IPS-20b (cell line): Measurements from ENCODE around the gene CIC.
A peak's percentile ranks its signal among the peaks of the same experiment; 100 is the strongest.

Source experiments
- H3K27ac ChIP-seq: one replicate; pipeline ENCODE4 v1.5.1; 2013; ENCODE audit warnings: low read length
- H3K27me3 ChIP-seq: 2 replicates; pipeline ENCODE4 v1.6.1; 2013; ENCODE audit warnings: mild to moderate bottlenecking, low read length, inconsistent platforms; ENCODE audit not compliant: insufficient read depth
- H3K36me3 ChIP-seq: 2 replicates; pipeline ENCODE4 v1.6.1; 2013; ENCODE audit warnings: low read depth, mild to moderate bottlenecking, inconsistent platforms, low read length, moderate library complexity; ENCODE audit not compliant: insufficient read depth
- H3K4me1 ChIP-seq: 2 replicates; pipeline ENCODE4 v1.6.1; 2013; ENCODE audit warnings: mild to moderate bottlenecking, control low read depth, inconsistent platforms, low read length, moderate library complexity; ENCODE audit not compliant: insufficient read depth
- H3K4me3 ChIP-seq: 2 replicates; pipeline ENCODE4 v1.5.1; 2013; ENCODE audit warnings: mild to moderate bottlenecking, low read length, inconsistent platforms
- H3K9ac ChIP-seq: 2 replicates; pipeline ENCODE4 v1.6.1; 2013; ENCODE audit warnings: low read depth, mild to moderate bottlenecking, inconsistent platforms, low read length, moderate library complexity
- H3K9me3 ChIP-seq: 2 replicates; pipeline ENCODE4 v1.6.1; 2013; ENCODE audit warnings: mild to moderate bottlenecking, low read depth, low read length, inconsistent platforms; ENCODE audit not compliant: insufficient read depth

CIC gene

DNA sequence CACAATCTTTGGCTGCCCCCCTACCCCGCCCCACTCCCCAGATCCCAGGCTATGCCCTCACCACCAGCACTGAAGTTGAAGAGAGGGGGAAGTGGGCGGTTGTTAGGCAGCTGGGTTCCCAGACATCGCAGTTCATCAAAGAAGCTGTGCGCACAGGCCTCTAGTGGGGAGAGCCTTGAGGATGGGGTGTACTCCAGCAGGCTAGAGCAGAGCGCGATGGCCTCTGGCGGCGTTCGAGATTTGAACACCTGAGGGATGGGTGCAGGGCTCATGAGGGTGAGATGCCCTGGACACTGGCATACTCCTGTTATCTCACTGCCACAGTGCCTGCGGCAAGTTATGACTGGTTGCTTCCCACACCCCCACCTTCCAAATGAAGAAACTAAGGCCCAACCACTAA lies 36.6 kb upstream of the CIC start:
- H3K4me1 ChIP-seq, result no peaks in the 10 kb centered on the region
- H3K9ac ChIP-seq, result no peak overlapping the region
- peaks cover 85% of the 10 kb centered on the region for H3K36me3 ChIP-seq
- no peaks in the 10 kb centered on the region for H3K27me3 ChIP-seq
- no peak overlapping the region for H3K27ac ChIP-seq
- no peak overlapping the region for H3K4me3 ChIP-seq
- H3K9me3 ChIP-seq, result no peaks in the 10 kb centered on the region

DNA sequence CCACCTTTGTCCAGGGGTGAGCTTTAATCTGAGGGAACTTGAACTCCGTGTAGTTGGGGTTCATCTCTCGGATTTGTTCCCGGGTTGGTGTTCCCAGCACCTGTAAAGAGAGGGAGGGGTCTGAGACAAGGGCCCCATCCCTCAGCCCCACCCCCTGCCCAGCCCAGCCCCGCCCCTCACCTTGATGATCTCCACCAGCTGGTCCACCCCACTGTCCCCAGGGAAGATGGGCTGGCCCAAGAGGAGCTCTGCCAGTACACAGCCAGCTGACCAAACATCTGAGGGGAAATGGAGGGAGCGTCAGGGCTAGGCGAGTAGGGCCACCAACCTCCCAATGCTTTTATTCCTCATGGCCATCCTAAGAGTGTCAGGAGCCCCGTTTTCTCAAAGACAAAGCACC lies 35.9 kb upstream of the CIC start:
- Histone ChIP-seq H3K36me3 (peaks cover 84% of the 10 kb centered on the region), H3K9ac (no peak overlapping the region), H3K27ac (no peak overlapping the region), H3K27me3 (no peaks in the 10 kb centered on the region), H3K4me3 (no peak overlapping the region), H3K9me3 (no peaks in the 10 kb centered on the region), H3K4me1 (no peaks in the 10 kb centered on the region)

DNA sequence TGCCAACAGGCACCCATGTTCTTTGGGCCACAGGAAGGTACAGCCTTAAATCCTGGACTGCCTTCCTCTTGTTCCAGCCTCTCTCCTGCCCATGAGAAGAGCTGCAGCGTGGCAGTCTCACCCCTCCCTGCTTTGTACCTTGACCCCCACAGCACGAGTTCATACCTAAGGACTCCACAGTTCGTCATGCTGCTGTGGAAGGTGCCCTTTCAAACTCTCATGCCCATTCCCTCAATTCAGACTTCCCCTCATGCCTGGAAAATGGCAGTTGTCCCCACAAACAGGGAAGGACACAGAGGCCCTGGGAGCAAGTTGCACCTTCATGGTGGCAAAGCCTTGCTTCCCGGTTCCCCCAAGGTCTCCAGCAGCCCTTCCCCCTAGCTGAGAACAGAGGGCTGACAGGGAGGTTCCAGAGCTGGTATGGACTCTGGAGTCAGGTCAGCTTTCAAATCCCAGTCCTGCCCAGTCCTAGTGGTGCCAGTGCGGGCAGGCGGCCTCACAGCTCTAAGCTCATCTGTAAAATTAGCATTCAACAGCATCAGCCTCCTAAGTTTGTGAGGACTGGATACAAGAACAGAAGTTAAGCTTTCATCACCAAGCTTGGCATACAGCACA lies 35.3 kb upstream of the CIC start:
- Histone ChIP-seq H3K27ac (no peak overlapping the region), H3K4me3 (no peak overlapping the region), H3K9ac (no peak overlapping the region), H3K4me1 (no peaks in the 10 kb centered on the region), H3K9me3 (no peaks in the 10 kb centered on the region), H3K27me3 (no peaks in the 10 kb centered on the region), H3K36me3 (peaks cover 79% of the 10 kb centered on the region)

DNA sequence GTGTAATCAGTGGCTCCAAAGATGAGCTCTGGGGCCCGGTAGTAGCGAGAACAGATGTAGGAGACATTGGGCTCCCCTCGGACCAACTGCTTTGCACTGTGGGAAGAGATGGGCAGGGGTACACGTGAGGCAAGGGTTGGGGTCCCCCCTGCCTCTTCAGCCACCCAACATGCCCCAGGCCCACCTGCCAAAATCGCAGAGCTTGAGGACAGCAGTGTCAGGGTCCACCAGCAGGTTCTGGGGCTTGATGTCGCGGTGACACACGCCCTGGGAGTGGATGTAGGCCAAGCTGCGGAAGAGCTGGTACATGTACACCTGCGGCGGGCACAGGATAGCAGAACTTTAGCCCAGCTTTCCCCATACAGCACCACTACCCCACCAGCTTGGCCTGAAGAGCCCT lies 34.7 kb upstream of the CIC start:
- Histone ChIP-seq H3K9me3 (no peaks in the 10 kb centered on the region), H3K27ac (no peak overlapping the region), H3K9ac (no peak overlapping the region), H3K27me3 (no peaks in the 10 kb centered on the region), H3K4me3 (no peak overlapping the region), H3K36me3 (peaks cover 76% of the 10 kb centered on the region), H3K4me1 (no peaks in the 10 kb centered on the region)

DNA sequence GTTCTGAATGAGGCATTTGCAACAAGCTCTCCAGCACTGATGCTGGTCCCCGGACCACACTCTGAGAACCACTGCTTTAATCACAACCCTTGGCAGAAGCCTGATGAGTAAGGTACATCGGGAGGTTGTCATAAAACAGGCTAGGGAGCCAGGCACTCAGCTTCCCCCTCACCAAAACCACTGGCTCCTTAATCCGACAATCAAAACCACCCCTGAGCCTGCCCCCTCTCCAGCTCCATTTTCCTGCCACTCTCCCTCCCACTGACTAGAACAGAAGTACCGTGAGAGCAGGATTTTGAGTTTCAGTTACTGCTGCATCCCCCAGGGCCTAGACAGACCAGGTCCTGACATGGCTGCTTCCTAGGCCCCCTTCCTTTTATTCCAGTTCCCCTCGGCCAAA lies 33.9 kb upstream of the CIC start:
- no peaks in the 10 kb centered on the region for H3K27me3 ChIP-seq
- no peaks in the 10 kb centered on the region for H3K4me1 ChIP-seq
- H3K36me3 ChIP-seq, result peaks cover 76% of the 10 kb centered on the region
- no peak overlapping the region for H3K9ac ChIP-seq
- no peak overlapping the region for H3K27ac ChIP-seq
- H3K4me3 ChIP-seq, result no peak overlapping the region
- H3K9me3 ChIP-seq, result no peaks in the 10 kb centered on the region

DNA sequence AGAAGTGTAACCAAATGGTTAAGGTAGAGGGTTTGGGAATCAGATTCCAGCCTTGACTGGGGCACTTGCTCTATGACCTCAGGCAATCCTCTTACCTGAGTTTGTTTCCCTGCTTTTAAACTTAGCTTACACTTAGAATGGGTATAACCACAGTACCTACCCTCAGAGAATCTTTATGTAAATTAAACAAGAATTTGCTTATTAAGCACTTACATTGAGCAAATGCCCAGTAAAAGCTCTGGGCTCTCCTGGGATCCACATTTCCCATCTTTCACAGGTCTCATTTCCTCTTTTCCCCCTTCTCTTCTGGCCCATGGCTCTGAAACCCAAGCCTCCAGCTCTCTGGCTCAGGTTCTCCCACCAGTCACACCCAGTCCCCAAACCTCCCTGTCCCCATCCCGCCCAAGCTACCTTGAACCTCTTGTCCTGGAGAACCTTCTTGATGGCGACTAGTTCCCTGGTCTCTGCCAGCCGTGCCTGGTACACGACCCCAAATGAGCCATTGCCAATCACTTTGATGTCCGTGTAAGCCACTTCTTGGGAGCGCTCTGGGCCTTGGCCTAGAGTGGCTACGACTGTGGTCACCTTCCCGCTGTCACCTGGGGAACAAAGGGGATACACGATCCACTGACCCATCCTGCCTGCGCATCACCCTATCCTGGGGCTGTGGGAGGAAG lies 29.4 kb upstream of the CIC start:
- Histone ChIP-seq H3K4me3 (no peak overlapping the region), H3K9me3 (no peaks in the 10 kb centered on the region), H3K27me3 (no peaks in the 10 kb centered on the region), H3K4me1 (peaks cover 5% of the 10 kb centered on the region; the same call in 1 of the 2 replicates), H3K36me3 (peaks cover 38% of the 10 kb centered on the region), H3K9ac (no peak overlapping the region), H3K27ac (no peak overlapping the region)

DNA sequence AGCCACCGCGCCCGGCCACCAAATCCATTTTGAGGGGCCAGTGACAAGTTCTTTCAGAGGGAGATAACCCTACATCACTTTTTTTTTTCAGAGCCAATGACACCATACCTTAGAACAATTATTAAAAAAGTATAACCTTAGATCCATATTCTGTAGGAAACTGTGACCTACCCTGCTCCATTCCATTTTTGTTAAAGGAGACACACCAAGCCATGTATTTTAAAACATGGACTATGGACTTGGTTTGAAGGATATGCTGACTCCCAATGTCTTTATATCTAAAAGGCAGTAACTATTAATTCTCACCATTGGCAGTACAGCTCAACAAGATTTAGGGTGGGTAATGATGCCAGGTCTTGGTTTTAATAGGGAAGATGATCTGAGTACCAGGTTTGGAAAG lies 27.8 kb upstream of the CIC start:
- H3K9ac ChIP-seq, result peak overlapping the region; percentile 85; the same call in 1 of the 2 replicates
- H3K27me3 ChIP-seq, result no peaks in the 10 kb centered on the region
- peaks cover 5% of the 10 kb centered on the region; the same call in 1 of the 2 replicates for H3K4me1 ChIP-seq
- H3K9me3 ChIP-seq, result no peaks in the 10 kb centered on the region
- peaks cover 25% of the 10 kb centered on the region for H3K36me3 ChIP-seq
- no peak overlapping the region for H3K27ac ChIP-seq
- H3K4me3 ChIP-seq, result peak overlapping the region; percentile 88

DNA sequence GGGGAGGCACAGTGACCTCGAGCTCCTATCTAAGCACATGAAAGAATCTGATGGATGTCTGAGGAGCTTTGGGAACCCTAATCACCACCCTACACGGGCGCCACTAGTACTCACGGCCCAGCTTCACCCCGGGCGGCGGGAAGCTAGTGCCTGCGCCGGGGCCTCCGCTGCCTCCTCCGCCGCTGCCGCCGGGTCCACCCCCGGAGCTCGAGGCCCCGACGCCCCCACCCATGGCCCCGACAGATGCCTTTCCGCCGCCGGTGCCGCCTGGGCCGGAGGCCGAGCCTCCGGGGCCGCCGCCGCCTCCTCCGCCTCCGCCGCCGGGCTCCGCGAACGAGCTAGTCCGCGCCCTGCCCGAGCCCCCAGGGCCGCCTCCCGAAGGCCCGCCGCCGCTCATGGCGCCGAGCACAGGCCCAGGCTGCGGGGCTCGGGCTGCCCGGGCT lies 27.0 kb upstream of the CIC start:
- no peaks in the 10 kb centered on the region for H3K27me3 ChIP-seq
- no peaks in the 10 kb centered on the region for H3K9me3 ChIP-seq
- H3K4me1 ChIP-seq, result peaks cover 5% of the 10 kb centered on the region; the same call in 1 of the 2 replicates
- peak overlapping the region; percentile 88 for H3K4me3 ChIP-seq
- H3K9ac ChIP-seq, result peak overlapping the region; percentile 85; the same call in 1 of the 2 replicates
- H3K36me3 ChIP-seq, result peaks cover 17% of the 10 kb centered on the region; the same call in 1 of the 2 replicates
- H3K27ac ChIP-seq, result no peak overlapping the region

DNA sequence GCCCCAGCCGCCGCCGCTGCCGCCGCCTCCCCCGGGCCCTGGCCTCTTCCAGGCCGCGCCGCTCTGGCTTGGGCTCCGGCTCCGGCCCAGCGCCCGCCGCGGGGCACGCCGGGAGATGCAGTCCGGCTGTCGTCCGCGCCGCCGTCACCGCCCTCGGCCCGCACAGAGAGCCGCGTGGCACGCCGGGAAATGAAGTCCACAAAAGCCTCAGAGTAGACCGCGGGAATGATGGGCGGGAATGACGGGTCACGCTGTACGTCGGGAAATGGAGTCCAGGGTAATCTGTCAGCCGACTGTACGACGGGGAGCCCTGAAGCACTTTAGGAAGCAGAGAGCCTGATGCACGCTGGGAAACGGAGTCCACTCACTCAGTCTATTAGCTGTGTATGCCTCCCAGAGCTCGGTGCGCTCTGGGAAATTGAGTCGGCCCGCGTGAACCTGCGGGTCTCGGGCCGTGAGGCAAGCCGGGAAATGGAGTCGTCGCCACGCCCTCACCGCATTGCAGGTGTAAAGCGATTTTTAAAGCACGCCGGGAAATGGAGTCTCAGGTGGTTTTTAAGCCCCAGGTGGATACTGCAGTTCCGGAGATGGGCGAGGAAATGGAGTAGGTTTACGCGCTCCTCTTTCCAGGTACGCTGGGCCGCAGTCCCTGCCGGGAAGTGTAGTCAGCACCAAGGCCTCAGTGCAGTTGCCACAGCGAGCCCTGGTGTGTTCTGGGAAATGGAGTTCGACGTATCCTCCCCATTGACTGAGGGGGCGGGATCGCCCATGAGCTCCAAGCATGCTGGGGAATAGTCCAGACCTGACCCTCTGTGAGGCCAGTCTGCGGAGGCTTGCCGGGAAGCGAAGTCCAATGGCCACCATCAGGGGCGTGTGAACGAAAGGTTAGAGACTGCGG lies 26.3 kb upstream of the CIC start, which contains the start of gene GSK3A:
TSS of gene GSK3A (minus strand) at position 91 of the 898 bp plus-strand sequence. CDS start 137 bp downstream, outside the sequence.
- peak within 1 kb of the TSS; percentile 19 for H3K27ac ChIP-seq
- H3K9me3 ChIP-seq, result no peaks in the 10 kb centered on the region
- peaks cover 5% of the 10 kb centered on the region; the same call in 1 of the 2 replicates for H3K4me1 ChIP-seq
- no peaks in the 10 kb centered on the region for H3K27me3 ChIP-seq
- H3K9ac ChIP-seq, result peak within 1 kb of the TSS; percentile 85; the same call in 1 of the 2 replicates
- H3K36me3 ChIP-seq, result peaks cover 17% of the 10 kb centered on the region; the same call in 1 of the 2 replicates
- peak within 1 kb of the TSS; percentile 88 for H3K4me3 ChIP-seq

DNA sequence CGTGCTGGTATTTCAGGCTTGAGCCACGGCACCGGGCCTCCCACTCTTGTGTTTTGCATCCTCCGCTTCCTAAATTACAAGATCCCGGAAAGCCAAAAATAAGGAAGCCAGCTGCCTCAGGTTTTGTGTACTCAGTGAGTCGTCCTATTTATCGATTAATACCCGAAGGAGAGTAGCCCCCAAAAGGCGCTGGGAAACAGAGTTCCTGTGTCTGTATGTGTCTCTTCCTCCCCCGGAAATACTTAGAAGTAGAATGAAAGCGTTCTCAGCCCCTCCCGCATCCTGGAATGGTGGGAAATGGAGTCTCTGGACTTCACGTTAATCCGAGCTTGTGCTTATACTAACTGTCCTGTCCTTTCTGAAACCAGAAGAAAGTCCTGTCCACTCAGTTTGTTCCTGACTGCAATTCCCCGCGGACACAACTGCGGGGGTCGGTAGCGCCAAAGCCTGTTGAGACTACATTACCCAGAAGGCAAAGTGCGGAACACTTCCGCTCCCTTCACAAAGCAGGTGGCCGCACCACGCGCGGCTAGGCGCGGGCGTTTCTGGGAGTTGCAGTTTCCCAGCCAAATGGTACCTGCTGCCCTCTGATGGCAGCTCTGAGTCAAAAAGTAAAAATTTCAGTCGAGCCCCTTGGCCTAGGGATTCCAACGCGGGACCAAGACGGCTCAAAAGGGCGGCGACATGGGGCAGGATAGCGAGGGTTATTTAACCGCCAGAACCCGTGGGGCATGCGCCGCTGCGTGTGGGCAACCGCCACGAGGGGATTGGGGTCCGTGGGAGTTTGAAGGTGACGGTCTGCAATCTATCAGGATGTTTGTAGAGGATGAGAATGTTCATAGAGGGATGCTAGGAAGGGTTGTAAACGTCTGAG lies 24.5 kb upstream of the CIC start:
- peak overlapping the region; percentile 38; the same call in 1 of the 2 replicates for H3K9ac ChIP-seq
- H3K4me1 ChIP-seq, result peaks cover 5% of the 10 kb centered on the region; the same call in 1 of the 2 replicates
- H3K27me3 ChIP-seq, result no peaks in the 10 kb centered on the region
- peak overlapping the region; percentile 88 for H3K4me3 ChIP-seq
- peaks cover 20% of the 10 kb centered on the region; the same call in 1 of the 2 replicates for H3K36me3 ChIP-seq
- H3K27ac ChIP-seq, result no peak overlapping the region
- H3K9me3 ChIP-seq, result no peaks in the 10 kb centered on the region
